Psoas muscle (tissue), 8 donors: ENCODE data around the gene SPNS2. TPM values are rescaled to one million over a fixed set of nuclear protein-coding genes. Genes with fewer than 3 reads are reported as not detected.

Experiments used
- ATAC-seq, 4 donors: fragments of 200-7000 bp; cut with Tn5 transposase; one replicate each; pipeline ENCODE4 v1.9.1; 2020; ENCODE audit warnings: moderate library complexity in 3 of 4, mild to moderate bottlenecking in 2 of 4
- DNase-seq, 2 donors: peaks; one replicate each; pipeline ENCODE4 v3.0.0-alpha.2; 2020
- H3K27ac ChIP-seq: fragments of 200-600 bp; one replicate; pipeline ENCODE4 v1.8.0; 2022
- H3K27me3 ChIP-seq, 3 donors: fragments of 200-600 bp in 1 of 3; one replicate each; pipeline versions ENCODE4 v1.6.1 to v1.8.0; 2013 to 2022; ENCODE audit warnings: low read length in 2 of 3, mild to moderate bottlenecking in 2 of 3, moderate library complexity in 1 of 3; ENCODE audit not compliant: insufficient read depth in 3 of 3
- H3K36me3 ChIP-seq, 2 donors: fragments of 200-600 bp in 1 of 2; one replicate each; pipeline versions ENCODE4 v1.6.1 to v1.8.0; 2013 to 2022; ENCODE audit warnings: low read depth in 1 of 2, mild to moderate bottlenecking in 1 of 2, moderate library complexity in 1 of 2; ENCODE audit not compliant: insufficient read depth in 1 of 2
- H3K4me1 ChIP-seq: fragments of 200-600 bp; one replicate; pipeline ENCODE4 v1.8.0; 2022
- H3K4me3 ChIP-seq: fragments of 200-600 bp; one replicate; pipeline ENCODE4 v1.8.0; 2022; ENCODE audit warnings: mild to moderate bottlenecking
- H3K9me3 ChIP-seq: fragments of 200-600 bp; one replicate; pipeline ENCODE4 v1.8.0; 2022
- CTCF ChIP-seq: fragments of 200-600 bp; IDR thresholded peaks from one replicate; pipeline ENCODE4 v1.8.0; 2022; ENCODE audit warnings: antibody characterized with exemption
- WGBS, 3 donors: extraction: QIAGEN DNeasy Blood & Tissue Kit; methylation state at CpG; one replicate each; pipeline versions ENCODE4 v1.1.6 to v1.1.7; 2013; 5-methylcytosine and 5-hydroxymethylcytosine counted together
- intact Hi-C, 2 donors: fragments of 100-400 bp; cut with DNase I; formaldehyde crosslinking; loops; one replicate each; pipeline versions ENCODE4 v1.11.0 to v1.14.2; 2022
- polyA plus RNA-seq, 3 donors: library from polyadenylated mRNA; stranded (reverse); fragments of 200-250 nt; gene quantifications; one replicate each; pipeline ENCODE4 v1.2.3, GENCODE V29; 2013
- total RNA-seq, 4 donors: library from RNA; stranded (reverse); fragmentation: NEBNext Ultra II Directional in 2 of 4; extraction: Animal tissue kit (Norgen Biotek cat#: 25700) in 2 of 4; gene quantifications; one replicate each; pipeline versions ENCODE4 v1.2.1 to v1.2.4, GENCODE V29; 2021 to 2023
- donor health status: healthy with polysubstance abuse.
- donor health status: DM: no; HTN: no; CAD: no; lungs with moderate emphysema.
- donor health status: Bipolar disorder and iron deficiency.
- donor health status: healthy.
- donor health status: DM: yes; HTN: yes; CAD: no.
- donor health status: DM: no; HTN: no; CAD: no.
- donor health status: DM: no; HTN: no; CAD: no.
- donor health status: DM: yes; HTN: yes; CAD: no.

SPNS2 gene
- total and polyA plus RNA-seq, 7 donors = 3.5 to 10.6 (median 6.4) TPM

GRCh38 chr17:4584101-4584916 is 85.6 kb downstream of the SPNS2 start, which contains the start of gene SMTNL2:
SMTNL2 (plus strand) TSS chr17:4584529; CDS start chr17:4584606, 77 bp downstream.
- no peak for TF ChIP-seq CTCF
- peak; percentile 67 to 79 (median 70) for ATAC-seq
- Histone ChIP-seq H3K27ac (peak within 1 kb of the TSS; percentile 99), H3K4me1 (peaks cover 25% of the 10 kb centered on the region), H3K9me3 (no peaks in the 10 kb centered on the region), H3K36me3 (peaks cover 0 to 10% of the 10 kb centered on the region in 2 donors), H3K27me3 (no peaks in the 10 kb centered on the region), H3K4me3 (peak within 1 kb of the TSS; percentile 81)
- intact Hi-C loops = loop anchor here (5.0 kb wide), 2 partner anchors 33 to 38 kb away; no protein-coding TSS in a partner anchor
- WGBS, 3 donors = 1% methylated on average over 46 to 100 of the region's 100 CpGs
- peak; percentile 81 to 93 for DNase-seq

- Histone ChIP-seq H3K36me3 (peaks cover 0 to 10% of the 10 kb centered on the region in 2 donors), H3K4me3 (peak overlapping the region; percentile 81), H3K4me1 (peaks cover 25% of the 10 kb centered on the region), H3K27ac (peak overlapping the region; percentile 99), H3K27me3 (no peaks in the 10 kb centered on the region), H3K9me3 (no peaks in the 10 kb centered on the region)
- DNase-seq (peak in 1 of 2 donors; percentile 71), ATAC-seq (peak; percentile 2 to 4 (median 4))
- no peak for TF ChIP-seq CTCF
- intact Hi-C loops = loop anchor here (5.0 kb wide), 2 partner anchors 32 to 37 kb away; no protein-coding TSS in a partner anchor
- 7 to 12% (median 9%) methylated on average over 44 to 57 of the region's 57 CpGs for WGBS, 3 donors
Measured at GRCh38 chr17:4584917-4585637, 86.4 kb downstream of the SPNS2 start.

- DNase-seq (peak; percentile 54 to 87), ATAC-seq (peak; percentile 44 to 61 (median 54))
- Histone ChIP-seq H3K4me3 (peak overlapping the region; percentile 81), H3K27ac (peak overlapping the region; percentile 99), H3K36me3 (peaks cover 0 to 10% of the 10 kb centered on the region in 2 donors), H3K27me3 (no peaks in the 10 kb centered on the region), H3K4me1 (peaks cover 27% of the 10 kb centered on the region), H3K9me3 (no peaks in the 10 kb centered on the region)
- TF ChIP-seq CTCF = no peak
- 23 to 41% (median 26%) methylated on average over 7 of the region's 7 CpGs for WGBS, 3 donors
- intact Hi-C loops = no loop called here
Measured at GRCh38 chr17:4585638-4585994, 86.9 kb downstream of the SPNS2 start.

GRCh38 chr17:4586043-4586442 is 87.4 kb downstream of the SPNS2 start:
- H3K4me3 ChIP-seq = peak overlapping the region; percentile 81
- H3K36me3 ChIP-seq = peaks cover 0 to 10% of the 10 kb centered on the region in 2 donors
- H3K27me3 ChIP-seq = no peaks in the 10 kb centered on the region
- intact Hi-C loops = loop anchor here in 1 of 2 donors (2.0 kb wide), 1 partner anchor 15 kb away; no protein-coding TSS in a partner anchor
- TF ChIP-seq CTCF = no peak
- WGBS, 3 donors = 28 to 46% (median 33%) methylated on average over 9 of the region's 9 CpGs
- H3K9me3 ChIP-seq = no peaks in the 10 kb centered on the region
- DNase-seq = peak in 1 of 2 donors; percentile 70
- H3K4me1 ChIP-seq = peaks cover 31% of the 10 kb centered on the region
- ATAC-seq = peak; percentile 18 to 69 (median 60)
- peak overlapping the region; percentile 99 for H3K27ac ChIP-seq
